WTC11 (cell line): ENCODE results near the gene CHMP5. TPM values are rescaled to one million over a fixed set of nuclear protein-coding genes. Genes with fewer than 3 reads are reported as not detected.

ENCODE experiments used
- ATAC-seq: fragments of 200-7000 bp; cut with Tn5 transposase; 2 replicates; pipeline ENCODE4 v1.10.0; 2021; ENCODE audit warnings: mild to moderate bottlenecking, moderate library complexity
- CTCF ChIA-PET: fragments of 300-600 bp; sonication (Branson Sonifier 250); formaldehyde crosslinking; loops from one replicate; lab custom pipeline; 2021; ENCODE audit warnings: antibody characterized with exemption; lab: Charles Lee
- POLR2A ChIA-PET: fragments of 350-600 bp; sonication (Branson Sonifier 250); formaldehyde crosslinking; loops from one replicate; lab custom pipeline; 2021; ENCODE audit warnings: antibody characterized with exemption; lab: Charles Lee
- DNase-seq: peaks from one replicate; pipeline ENCODE4 v3.0.0; 2021; ENCODE audit warnings: low spot score
- H3K27ac Mint-ChIP-seq: 2 replicates; pipeline ENCODE4 v1.8.0; 2021; ENCODE audit warnings: mixed read lengths
- H3K27me3 Mint-ChIP-seq: 2 replicates; pipeline ENCODE4 v1.8.0; 2021; ENCODE audit warnings: low read depth, mild to moderate bottlenecking, moderate library complexity, mixed read lengths
- H3K36me3 Mint-ChIP-seq: 2 replicates; pipeline ENCODE4 v1.8.0; 2021; ENCODE audit warnings: mixed read lengths
- H3K4me1 Mint-ChIP-seq: 2 replicates; pipeline ENCODE4 v1.8.0; 2022; ENCODE audit warnings: mixed read lengths
- H3K4me3 Mint-ChIP-seq: 2 replicates; pipeline ENCODE4 v1.8.0; 2021; ENCODE audit warnings: mild to moderate bottlenecking, moderate library complexity, mixed read lengths
- H3K9me3 Mint-ChIP-seq: 2 replicates; pipeline ENCODE4 v1.8.0; 2021; ENCODE audit warnings: mixed read lengths
- ATF1 ChIP-seq: sonication (generic); formaldehyde crosslinking; IDR thresholded peaks from 2 replicates; pipeline ENCODE4 v1.8.1; 2023; ENCODE audit warnings: mild to moderate bottlenecking, moderate library complexity, missing genetic modification reagents
- KAT7 ChIP-seq: sonication (generic); formaldehyde crosslinking; IDR thresholded peaks from 2 replicates; pipeline ENCODE4 v1.8.1; 2023; ENCODE audit warnings: missing genetic modification reagents, mild to moderate bottlenecking, borderline replicate concordance
- MYBL2 ChIP-seq: sonication (generic); formaldehyde crosslinking; IDR thresholded peaks from 2 replicates; pipeline ENCODE4 v1.8.1; 2023; ENCODE audit warnings: mild to moderate bottlenecking, moderate library complexity, missing genetic modification reagents
- SP1 ChIP-seq: sonication (generic); formaldehyde crosslinking; conservative IDR thresholded peaks from 2 replicates; pipeline ENCODE4 v1.8.1; 2022; ENCODE audit warnings: missing genetic modification reagents
- TEAD1 ChIP-seq: sonication (generic); formaldehyde crosslinking; IDR thresholded peaks from 2 replicates; pipeline ENCODE4 v1.8.0; 2022; ENCODE audit warnings: mild to moderate bottlenecking, missing genetic modification reagents
- TP53 ChIP-seq: sonication (generic); formaldehyde crosslinking; IDR thresholded peaks from 2 replicates; pipeline ENCODE4 v1.8.1; 2023; ENCODE audit warnings: mild to moderate bottlenecking, missing genetic modification reagents
- ZBTB21 ChIP-seq: sonication (generic); formaldehyde crosslinking; IDR thresholded peaks from 2 replicates; pipeline ENCODE4 v1.8.1; 2023; ENCODE audit warnings: mild to moderate bottlenecking, missing genetic modification reagents, borderline replicate concordance
- ZNF219 ChIP-seq: sonication (generic); formaldehyde crosslinking; IDR thresholded peaks from 2 replicates; pipeline ENCODE4 v1.8.0; 2023; ENCODE audit warnings: missing genetic modification reagents, mild to moderate bottlenecking, borderline replicate concordance
- ZNF263 ChIP-seq: sonication (generic); formaldehyde crosslinking; IDR thresholded peaks from 2 replicates; pipeline ENCODE4 v1.8.1; 2022; ENCODE audit warnings: low read depth, mild to moderate bottlenecking, moderate library complexity, missing genetic modification reagents
- ZNF416 ChIP-seq: fragments of 250-450 bp; sonication (Bioruptor Pico); IDR thresholded peaks from 2 replicates; pipeline ENCODE4 v1.9.0; 2021; ENCODE audit warnings: mild to moderate bottlenecking, inconsistent platforms
- total RNA-seq: library from RNA; stranded (reverse); gene quantifications from 3 replicates; pipeline ENCODE4 v1.2.3, GENCODE V29; 2021
- TF ChIP-seq, protein P1 (sequence below): sonication (generic); formaldehyde crosslinking; IDR thresholded peaks from 2 replicates; pipeline ENCODE4 v1.8.0; 2022; ENCODE audit warnings: mild to moderate bottlenecking, missing genetic modification reagents
- TF ChIP-seq, protein P2 (sequence below): sonication (generic); formaldehyde crosslinking; IDR thresholded peaks from 2 replicates; pipeline ENCODE4 v1.8.1; 2023; ENCODE audit warnings: mild to moderate bottlenecking, missing genetic modification reagents, moderate library complexity
- TF ChIP-seq, protein P3 (sequence below): sonication (generic); formaldehyde crosslinking; conservative IDR thresholded peaks from 2 replicates; pipeline ENCODE4 v1.8.1; 2023; ENCODE audit warnings: mild to moderate bottlenecking, low read depth, missing genetic modification reagents, moderate library complexity
- TF ChIP-seq, protein P4 (sequence below): fragments of 250-450 bp; sonication (Bioruptor Pico); conservative IDR thresholded peaks from 2 replicates; pipeline ENCODE4 v1.9.0; 2021; ENCODE audit warnings: mild to moderate bottlenecking
- TF ChIP-seq, protein P5 (sequence below): sonication (generic); formaldehyde crosslinking; IDR thresholded peaks from 2 replicates; pipeline ENCODE4 v1.8.1; 2023; ENCODE audit warnings: mild to moderate bottlenecking, missing genetic modification reagents
- TF ChIP-seq, protein P6 (sequence below): fragments of 250-450 bp; sonication (Bioruptor Pico); IDR thresholded peaks from 2 replicates; pipeline ENCODE4 v1.9.0; 2021; ENCODE audit warnings: moderate library complexity, mild to moderate bottlenecking, inconsistent platforms, borderline replicate concordance
- TF ChIP-seq, protein P7 (sequence below): fragments of 250-450 bp; sonication (Bioruptor Pico); IDR thresholded peaks from 2 replicates; pipeline ENCODE4 v1.8.0; 2021; ENCODE audit warnings: mild to moderate bottlenecking

CHMP5 gene
- total RNA-seq, 1 experiment from 2014 or later: 46.2 TPM

DNA sequence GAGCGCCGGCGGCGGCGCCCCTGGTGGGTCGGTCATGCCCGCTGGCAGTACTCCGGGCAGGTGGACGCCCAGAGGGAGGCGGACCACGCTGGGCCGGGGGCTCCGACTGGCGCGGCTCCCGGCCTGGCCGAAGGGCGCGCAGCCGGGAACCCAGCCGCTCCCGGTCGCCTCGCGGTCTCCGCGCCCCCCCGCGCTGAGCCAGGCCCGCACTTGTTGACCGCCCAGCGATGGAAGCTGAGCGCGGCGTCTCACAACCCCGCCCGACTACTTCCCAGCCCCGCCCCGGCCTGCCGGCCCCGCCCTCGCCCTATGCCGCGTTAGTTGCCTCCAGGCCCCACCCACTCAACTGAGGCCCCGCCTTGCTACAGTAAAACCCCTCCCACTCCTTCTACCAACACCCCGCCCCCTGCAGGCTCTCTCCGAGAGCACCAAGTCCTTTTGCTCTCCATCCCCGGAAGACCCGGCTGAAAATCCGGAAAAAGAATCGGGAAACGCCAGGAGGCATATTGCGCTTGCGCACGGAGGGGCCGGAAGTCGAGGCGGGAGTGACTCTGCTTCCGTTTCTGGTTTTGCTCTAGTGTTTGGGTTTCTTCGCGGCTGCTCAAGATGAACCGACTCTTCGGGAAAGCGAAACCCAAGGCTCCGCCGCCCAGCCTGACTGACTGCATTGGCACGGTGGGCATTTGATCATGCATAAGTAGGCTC lies at the start of gene CHMP5, which contains the start of gene BAG1 (continued):
- TF ChIP-seq, protein P1, sequence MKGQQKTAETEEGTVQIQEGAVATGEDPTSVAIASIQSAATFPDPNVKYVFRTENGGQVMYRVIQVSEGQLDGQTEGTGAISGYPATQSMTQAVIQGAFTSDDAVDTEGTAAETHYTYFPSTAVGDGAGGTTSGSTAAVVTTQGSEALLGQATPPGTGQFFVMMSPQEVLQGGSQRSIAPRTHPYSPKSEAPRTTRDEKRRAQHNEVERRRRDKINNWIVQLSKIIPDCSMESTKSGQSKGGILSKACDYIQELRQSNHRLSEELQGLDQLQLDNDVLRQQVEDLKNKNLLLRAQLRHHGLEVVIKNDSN (CRISPR knock-in tag): no peak
- no peak for TF ChIP-seq ZNF416 (CRISPR knock-in tag)
- TF ChIP-seq, protein P2, sequence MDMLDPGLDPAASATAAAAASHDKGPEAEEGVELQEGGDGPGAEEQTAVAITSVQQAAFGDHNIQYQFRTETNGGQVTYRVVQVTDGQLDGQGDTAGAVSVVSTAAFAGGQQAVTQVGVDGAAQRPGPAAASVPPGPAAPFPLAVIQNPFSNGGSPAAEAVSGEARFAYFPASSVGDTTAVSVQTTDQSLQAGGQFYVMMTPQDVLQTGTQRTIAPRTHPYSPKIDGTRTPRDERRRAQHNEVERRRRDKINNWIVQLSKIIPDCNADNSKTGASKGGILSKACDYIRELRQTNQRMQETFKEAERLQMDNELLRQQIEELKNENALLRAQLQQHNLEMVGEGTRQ: no peak

DNA sequence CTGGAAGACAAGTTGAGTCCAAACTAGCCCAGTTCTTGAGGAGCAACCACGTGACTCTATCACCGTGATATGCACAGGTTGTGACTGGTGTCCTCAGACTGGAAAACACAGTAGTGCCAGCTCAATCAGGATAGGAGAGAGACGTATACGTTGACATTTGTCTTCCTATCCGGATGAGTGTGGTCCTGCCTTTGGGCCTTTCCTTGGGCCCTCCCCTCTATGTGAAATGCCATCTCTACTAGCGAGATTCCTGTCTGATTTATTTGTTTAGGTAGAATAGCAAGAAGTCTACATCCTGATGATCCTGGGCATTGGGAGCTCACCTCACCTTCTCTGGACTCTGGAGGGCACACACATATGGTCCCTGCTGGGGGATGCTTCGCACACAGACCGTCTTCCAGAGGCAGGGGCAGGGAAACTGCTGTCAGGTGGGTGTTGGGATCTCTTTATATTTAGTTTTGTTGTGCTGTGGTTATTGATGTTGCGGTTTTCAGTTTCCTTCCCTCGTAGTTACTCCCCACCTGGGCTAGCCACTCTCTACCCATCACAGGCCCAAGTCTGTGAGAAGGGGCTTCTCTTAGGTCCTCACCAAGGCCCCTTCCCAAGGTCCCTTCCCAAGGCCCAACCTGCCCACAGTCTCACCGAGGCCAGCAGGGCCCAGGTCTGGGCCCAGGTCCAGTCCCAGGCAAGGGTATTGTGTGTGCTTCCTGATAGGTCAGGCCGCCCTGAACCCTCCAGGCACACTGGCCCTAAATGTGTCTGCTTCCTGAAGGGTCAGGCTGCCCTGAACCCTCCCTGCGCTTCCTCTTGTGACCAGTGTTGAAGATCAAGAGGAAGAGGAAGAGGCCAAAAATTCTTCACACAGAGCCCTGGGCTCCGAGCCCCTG lies 43.9 kb upstream of the CHMP5 start:
- no peak for TF ChIP-seq KAT7 (CRISPR knock-in tag)
- TF ChIP-seq, protein P3, sequence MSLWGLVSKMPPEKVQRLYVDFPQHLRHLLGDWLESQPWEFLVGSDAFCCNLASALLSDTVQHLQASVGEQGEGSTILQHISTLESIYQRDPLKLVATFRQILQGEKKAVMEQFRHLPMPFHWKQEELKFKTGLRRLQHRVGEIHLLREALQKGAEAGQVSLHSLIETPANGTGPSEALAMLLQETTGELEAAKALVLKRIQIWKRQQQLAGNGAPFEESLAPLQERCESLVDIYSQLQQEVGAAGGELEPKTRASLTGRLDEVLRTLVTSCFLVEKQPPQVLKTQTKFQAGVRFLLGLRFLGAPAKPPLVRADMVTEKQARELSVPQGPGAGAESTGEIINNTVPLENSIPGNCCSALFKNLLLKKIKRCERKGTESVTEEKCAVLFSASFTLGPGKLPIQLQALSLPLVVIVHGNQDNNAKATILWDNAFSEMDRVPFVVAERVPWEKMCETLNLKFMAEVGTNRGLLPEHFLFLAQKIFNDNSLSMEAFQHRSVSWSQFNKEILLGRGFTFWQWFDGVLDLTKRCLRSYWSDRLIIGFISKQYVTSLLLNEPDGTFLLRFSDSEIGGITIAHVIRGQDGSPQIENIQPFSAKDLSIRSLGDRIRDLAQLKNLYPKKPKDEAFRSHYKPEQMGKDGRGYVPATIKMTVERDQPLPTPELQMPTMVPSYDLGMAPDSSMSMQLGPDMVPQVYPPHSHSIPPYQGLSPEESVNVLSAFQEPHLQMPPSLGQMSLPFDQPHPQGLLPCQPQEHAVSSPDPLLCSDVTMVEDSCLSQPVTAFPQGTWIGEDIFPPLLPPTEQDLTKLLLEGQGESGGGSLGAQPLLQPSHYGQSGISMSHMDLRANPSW: no peak
- TF ChIP-seq, protein P4, sequence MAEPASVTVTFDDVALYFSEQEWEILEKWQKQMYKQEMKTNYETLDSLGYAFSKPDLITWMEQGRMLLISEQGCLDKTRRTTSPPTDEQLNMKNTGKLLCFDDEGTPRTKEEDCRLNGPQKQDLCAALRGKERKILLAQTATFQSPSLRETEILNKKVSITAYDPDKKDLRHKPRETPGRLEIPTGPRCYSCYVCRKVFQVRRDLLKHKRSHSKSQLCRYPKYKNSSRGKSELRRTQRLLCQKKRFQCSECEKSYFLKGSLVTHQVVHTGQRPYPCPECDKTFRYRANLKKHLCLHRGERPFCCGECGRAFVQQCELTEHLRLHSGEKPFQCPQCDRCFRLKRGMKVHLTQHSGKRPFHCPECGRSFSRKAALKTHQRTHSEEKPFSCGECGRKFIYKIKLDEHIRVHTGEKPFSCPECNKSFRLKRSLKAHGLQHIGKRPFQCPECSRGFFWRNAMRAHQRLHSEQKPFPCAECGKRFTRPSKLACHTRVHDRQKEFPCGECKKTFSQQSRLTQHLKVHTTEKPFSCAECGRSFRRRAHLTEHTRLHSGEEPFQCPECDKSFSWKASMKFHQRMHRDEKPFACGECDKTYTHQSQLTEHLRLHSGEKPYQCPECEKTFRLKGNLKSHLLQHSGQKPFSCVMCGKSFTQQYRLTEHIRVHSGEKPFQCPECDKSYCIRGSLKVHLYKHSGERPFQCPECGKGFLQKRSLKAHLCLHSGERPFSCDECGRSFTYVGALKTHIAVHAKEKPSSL: no peak
- TF ChIP-seq, protein P5, sequence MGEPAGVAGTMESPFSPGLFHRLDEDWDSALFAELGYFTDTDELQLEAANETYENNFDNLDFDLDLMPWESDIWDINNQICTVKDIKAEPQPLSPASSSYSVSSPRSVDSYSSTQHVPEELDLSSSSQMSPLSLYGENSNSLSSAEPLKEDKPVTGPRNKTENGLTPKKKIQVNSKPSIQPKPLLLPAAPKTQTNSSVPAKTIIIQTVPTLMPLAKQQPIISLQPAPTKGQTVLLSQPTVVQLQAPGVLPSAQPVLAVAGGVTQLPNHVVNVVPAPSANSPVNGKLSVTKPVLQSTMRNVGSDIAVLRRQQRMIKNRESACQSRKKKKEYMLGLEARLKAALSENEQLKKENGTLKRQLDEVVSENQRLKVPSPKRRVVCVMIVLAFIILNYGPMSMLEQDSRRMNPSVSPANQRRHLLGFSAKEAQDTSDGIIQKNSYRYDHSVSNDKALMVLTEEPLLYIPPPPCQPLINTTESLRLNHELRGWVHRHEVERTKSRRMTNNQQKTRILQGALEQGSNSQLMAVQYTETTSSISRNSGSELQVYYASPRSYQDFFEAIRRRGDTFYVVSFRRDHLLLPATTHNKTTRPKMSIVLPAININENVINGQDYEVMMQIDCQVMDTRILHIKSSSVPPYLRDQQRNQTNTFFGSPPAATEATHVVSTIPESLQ: no peak
- Mint-ChIP-seq H3K4me3 (no peak overlapping the region), H3K27ac (no peak overlapping the region), H3K4me1 (no peaks in the 10 kb centered on the region), H3K27me3 (no peaks in the 10 kb centered on the region; the same call in none of the 2 replicates), H3K9me3 (no peaks in the 10 kb centered on the region), H3K36me3 (no peaks in the 10 kb centered on the region)
- DNase-seq (no peak), ATAC-seq (no peak)
- POLR2A ChIA-PET: no interaction called here
- CTCF ChIA-PET: no interaction called here

DNA sequence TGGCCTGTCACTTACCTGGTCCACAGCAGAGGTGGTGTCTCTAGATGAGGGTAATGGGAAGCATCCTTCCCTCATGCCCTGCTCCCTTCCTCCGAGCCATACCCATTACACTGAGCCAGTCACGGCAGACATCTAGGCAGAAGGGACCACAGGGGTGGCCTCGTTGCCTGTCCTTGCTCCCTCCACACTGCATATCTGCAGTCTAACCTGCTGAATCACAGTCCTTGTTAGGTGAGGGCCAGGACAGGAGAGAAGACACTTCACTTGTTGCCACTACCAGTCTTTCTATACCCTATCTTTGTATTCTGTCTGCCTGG lies 43.3 kb upstream of the CHMP5 start:
- CTCF ChIA-PET: interaction anchor here (1.4 kb wide), 1 partner anchor 11 kb away, joined by 4 read pairs; no protein-coding TSS in a partner anchor
- no peak; the same call in 1 of the 2 replicates for ATAC-seq
- Mint-ChIP-seq H3K9me3 (no peaks in the 10 kb centered on the region), H3K4me1 (no peaks in the 10 kb centered on the region), H3K36me3 (no peaks in the 10 kb centered on the region), H3K27me3 (no peaks in the 10 kb centered on the region; the same call in 1 of the 2 replicates), H3K27ac (no peak overlapping the region), H3K4me3 (no peak overlapping the region)
- POLR2A ChIA-PET: no interaction called here
- no peak for DNase-seq
- TF ChIP-seq TEAD1 (CRISPR knock-in tag) (no peak), ZBTB21 (no peak), ATF1 (CRISPR knock-in tag) (no peak), TP53 (CRISPR knock-in tag) (no peak), ZNF263 (no peak), SP1 (no peak), MYBL2 (CRISPR knock-in tag) (no peak), ZNF219 (CRISPR knock-in tag) (no peak)
- TF ChIP-seq, protein P6, sequence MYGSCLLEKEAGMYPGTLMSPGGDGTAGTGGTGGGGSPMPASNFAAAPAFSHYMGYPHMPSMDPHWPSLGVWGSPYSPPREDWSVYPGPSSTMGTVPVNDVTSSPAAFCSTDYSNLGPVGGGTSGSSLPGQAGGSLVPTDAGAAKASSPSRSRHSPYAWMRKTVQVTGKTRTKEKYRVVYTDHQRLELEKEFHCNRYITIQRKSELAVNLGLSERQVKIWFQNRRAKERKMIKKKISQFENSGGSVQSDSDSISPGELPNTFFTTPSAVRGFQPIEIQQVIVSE (CRISPR knock-in tag): no peak
- TF ChIP-seq, protein P7, sequence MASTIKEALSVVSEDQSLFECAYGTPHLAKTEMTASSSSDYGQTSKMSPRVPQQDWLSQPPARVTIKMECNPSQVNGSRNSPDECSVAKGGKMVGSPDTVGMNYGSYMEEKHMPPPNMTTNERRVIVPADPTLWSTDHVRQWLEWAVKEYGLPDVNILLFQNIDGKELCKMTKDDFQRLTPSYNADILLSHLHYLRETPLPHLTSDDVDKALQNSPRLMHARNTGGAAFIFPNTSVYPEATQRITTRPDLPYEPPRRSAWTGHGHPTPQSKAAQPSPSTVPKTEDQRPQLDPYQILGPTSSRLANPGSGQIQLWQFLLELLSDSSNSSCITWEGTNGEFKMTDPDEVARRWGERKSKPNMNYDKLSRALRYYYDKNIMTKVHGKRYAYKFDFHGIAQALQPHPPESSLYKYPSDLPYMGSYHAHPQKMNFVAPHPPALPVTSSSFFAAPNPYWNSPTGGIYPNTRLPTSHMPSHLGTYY (CRISPR knock-in tag): no peak
- TF ChIP-seq, protein P4: no peak
